WTC11 (cell line): Measurements from ENCODE around the gene SLC12A9. TPM values are rescaled to one million over a fixed set of nuclear protein-coding genes. Genes with fewer than 3 reads are reported as not detected.

Source experiments
- ATAC-seq: fragments of 200-7000 bp; cut with Tn5 transposase; 2 replicates; pipeline ENCODE4 v1.10.0; 2021; ENCODE audit warnings: mild to moderate bottlenecking, moderate library complexity
- CTCF ChIA-PET: fragments of 300-600 bp; sonication (Branson Sonifier 250); formaldehyde crosslinking; loops from one replicate; lab custom pipeline; 2021; ENCODE audit warnings: antibody characterized with exemption; lab: Charles Lee
- POLR2A ChIA-PET: fragments of 350-600 bp; sonication (Branson Sonifier 250); formaldehyde crosslinking; loops from one replicate; lab custom pipeline; 2021; ENCODE audit warnings: antibody characterized with exemption; lab: Charles Lee
- DNase-seq: peaks from one replicate; pipeline ENCODE4 v3.0.0; 2021; ENCODE audit warnings: low spot score
- H3K27ac Mint-ChIP-seq: 2 replicates; pipeline ENCODE4 v1.8.0; 2021; ENCODE audit warnings: mixed read lengths
- H3K27me3 Mint-ChIP-seq: 2 replicates; pipeline ENCODE4 v1.8.0; 2021; ENCODE audit warnings: low read depth, mild to moderate bottlenecking, moderate library complexity, mixed read lengths
- H3K36me3 Mint-ChIP-seq: 2 replicates; pipeline ENCODE4 v1.8.0; 2021; ENCODE audit warnings: mixed read lengths
- H3K4me1 Mint-ChIP-seq: 2 replicates; pipeline ENCODE4 v1.8.0; 2022; ENCODE audit warnings: mixed read lengths
- H3K4me3 Mint-ChIP-seq: 2 replicates; pipeline ENCODE4 v1.8.0; 2021; ENCODE audit warnings: mild to moderate bottlenecking, moderate library complexity, mixed read lengths
- H3K9me3 Mint-ChIP-seq: 2 replicates; pipeline ENCODE4 v1.8.0; 2021; ENCODE audit warnings: mixed read lengths
- ARID4B ChIP-seq: sonication (generic); formaldehyde crosslinking; IDR thresholded peaks from 2 replicates; pipeline ENCODE4 v1.8.0; 2023; ENCODE audit warnings: missing genetic modification reagents, mild to moderate bottlenecking, borderline replicate concordance
- CREB1 ChIP-seq: sonication (generic); formaldehyde crosslinking; IDR thresholded peaks from 2 replicates; pipeline ENCODE4 v1.8.0; 2023; ENCODE audit warnings: mild to moderate bottlenecking, missing genetic modification reagents
- ELF4 ChIP-seq: sonication (generic); formaldehyde crosslinking; IDR thresholded peaks from 2 replicates; pipeline ENCODE4 v1.8.1; 2022; ENCODE audit warnings: low read depth, mild to moderate bottlenecking, moderate library complexity, missing genetic modification reagents
- FOXK1 ChIP-seq: sonication (generic); formaldehyde crosslinking; IDR thresholded peaks from 2 replicates; pipeline ENCODE4 v1.8.0; 2022; ENCODE audit warnings: mild to moderate bottlenecking, moderate library complexity, missing genetic modification reagents
- FOXP1 ChIP-seq: sonication (generic); formaldehyde crosslinking; IDR thresholded peaks from 2 replicates; pipeline ENCODE4 v1.8.0; 2022; ENCODE audit warnings: missing genetic modification reagents, mild to moderate bottlenecking, moderate library complexity, borderline replicate concordance
- HMGA2 ChIP-seq: fragments of 250-450 bp; sonication (Bioruptor Pico); IDR thresholded peaks from 2 replicates; pipeline ENCODE4 v1.4.0; 2021; ENCODE audit warnings: mild to moderate bottlenecking, moderate library complexity
- MXD4 ChIP-seq: fragments of 250-450 bp; sonication (Bioruptor Pico); IDR thresholded peaks from 2 replicates; pipeline ENCODE4 v1.8.0; 2021; ENCODE audit warnings: mild to moderate bottlenecking, moderate library complexity, borderline replicate concordance
- MYBL2 ChIP-seq: sonication (generic); formaldehyde crosslinking; IDR thresholded peaks from 2 replicates; pipeline ENCODE4 v1.8.1; 2023; ENCODE audit warnings: mild to moderate bottlenecking, moderate library complexity, missing genetic modification reagents
- NFE2L1 ChIP-seq: sonication (generic); formaldehyde crosslinking; IDR thresholded peaks from 2 replicates; pipeline ENCODE4 v1.8.1; 2023; ENCODE audit warnings: missing genetic modification reagents
- NFYB ChIP-seq: sonication (generic); formaldehyde crosslinking; conservative IDR thresholded peaks from 2 replicates; pipeline ENCODE4 v1.8.0; 2022; ENCODE audit warnings: low read depth, missing genetic modification reagents
- OVOL2 ChIP-seq: fragments of 250-450 bp; sonication (Bioruptor Pico); IDR thresholded peaks from 2 replicates; pipeline ENCODE4 v1.9.0; 2021; ENCODE audit warnings: mild to moderate bottlenecking, borderline replicate concordance
- RELA ChIP-seq: sonication (generic); formaldehyde crosslinking; IDR thresholded peaks from 2 replicates; pipeline ENCODE4 v1.8.1; 2022; ENCODE audit warnings: missing genetic modification reagents, mild to moderate bottlenecking, borderline replicate concordance
- RORB ChIP-seq: fragments of 250-450 bp; sonication (Bioruptor Pico); IDR thresholded peaks from 2 replicates; pipeline ENCODE4 v1.9.0; 2021; ENCODE audit warnings: mild to moderate bottlenecking
- SP1 ChIP-seq: sonication (generic); formaldehyde crosslinking; conservative IDR thresholded peaks from 2 replicates; pipeline ENCODE4 v1.8.1; 2022; ENCODE audit warnings: missing genetic modification reagents
- TP53 ChIP-seq: sonication (generic); formaldehyde crosslinking; IDR thresholded peaks from 2 replicates; pipeline ENCODE4 v1.8.1; 2023; ENCODE audit warnings: mild to moderate bottlenecking, missing genetic modification reagents
- USF1 ChIP-seq: sonication (generic); formaldehyde crosslinking; IDR thresholded peaks from 2 replicates; pipeline ENCODE4 v1.8.0; 2022; ENCODE audit warnings: mild to moderate bottlenecking, missing genetic modification reagents
- ZBTB21 ChIP-seq: sonication (generic); formaldehyde crosslinking; IDR thresholded peaks from 2 replicates; pipeline ENCODE4 v1.8.1; 2023; ENCODE audit warnings: mild to moderate bottlenecking, missing genetic modification reagents, borderline replicate concordance
- ZNF232 ChIP-seq: sonication (generic); formaldehyde crosslinking; IDR thresholded peaks from 2 replicates; pipeline ENCODE4 v1.8.0; 2022; ENCODE audit warnings: mild to moderate bottlenecking, missing genetic modification reagents
- ZNF317 ChIP-seq: sonication (generic); formaldehyde crosslinking; IDR thresholded peaks from 2 replicates; pipeline ENCODE4 v1.8.1; 2023; ENCODE audit warnings: low read depth, mild to moderate bottlenecking, moderate library complexity, missing genetic modification reagents, borderline replicate concordance
- ZNF416 ChIP-seq: fragments of 250-450 bp; sonication (Bioruptor Pico); IDR thresholded peaks from 2 replicates; pipeline ENCODE4 v1.9.0; 2021; ENCODE audit warnings: mild to moderate bottlenecking, inconsistent platforms
- ZNF512 ChIP-seq: sonication (generic); formaldehyde crosslinking; IDR thresholded peaks from 2 replicates; pipeline ENCODE4 v1.8.1; 2022; ENCODE audit warnings: missing genetic modification reagents, borderline replicate concordance
- total RNA-seq: library from RNA; stranded (reverse); gene quantifications from 3 replicates; pipeline ENCODE4 v1.2.3, GENCODE V29; 2021

The SLC12A9 gene
- total RNA-seq, 1 experiment from 2014 or later: 39.3 TPM

GRCh38 chr7:100852048-100852872 lies at the start of gene SLC12A9 (continued):
- TF ChIP-seq SP1 (CRISPR knock-in tag) (peak; percentile 85), ZBTB21 (CRISPR knock-in tag) (no peak; the same call in 1 of the 2 replicates), ELF4 (CRISPR knock-in tag) (no peak), HMGA2 (CRISPR knock-in tag) (no peak), NFYB (peak; percentile 62), ZNF512 (CRISPR knock-in tag) (no peak), USF1 (CRISPR knock-in tag) (0 out of 2 replicates have a peak, but pooled peaks have one; percentile 42), RORB (CRISPR knock-in tag) (no peak)

GRCh38 chr7:100802951-100803350 lies 49.6 kb upstream of the SLC12A9 start:
- CTCF ChIA-PET: interaction anchor here (1.0 to 8.5 kb wide), 4 partner anchors 9 to 49 kb away, joined by 4 to 131 read pairs (median 50); partner anchors contain the start of genes EPHB4 and SLC12A9
- H3K4me3 Mint-ChIP-seq: no peak overlapping the region
- DNase-seq: no peak
- H3K27me3 Mint-ChIP-seq: no peaks in the 10 kb centered on the region
- H3K4me1 Mint-ChIP-seq: peaks cover 27% of the 10 kb centered on the region
- no peaks in the 10 kb centered on the region for H3K9me3 Mint-ChIP-seq
- no peak for ATAC-seq
- H3K27ac Mint-ChIP-seq: peak overlapping the region; percentile 23
- H3K36me3 Mint-ChIP-seq: peaks cover 47% of the 10 kb centered on the region
- POLR2A ChIA-PET: interaction anchor here (0.7 kb wide), 1 partner anchor 1347 kb away, joined by 3 read pairs; no protein-coding TSS in a partner anchor
- TF ChIP-seq ARID4B (CRISPR knock-in tag) (no peak), OVOL2 (no peak), ZNF416 (CRISPR knock-in tag) (no peak), TP53 (no peak)

GRCh38 chr7:100803398-100804161 lies 48.9 kb upstream of the SLC12A9 start:
- no peaks in the 10 kb centered on the region for H3K9me3 Mint-ChIP-seq
- peak; percentile 59 for DNase-seq
- H3K27ac Mint-ChIP-seq: peak overlapping the region; percentile 83
- CTCF ChIA-PET: interaction anchor here (1.0 to 8.5 kb wide), 6 partner anchors 9 to 98 kb away, joined by 4 to 131 read pairs (median 7); partner anchors contain the start of genes EPHB4, POP7 and SLC12A9
- H3K36me3 Mint-ChIP-seq: peaks cover 53% of the 10 kb centered on the region
- peaks cover 24% of the 10 kb centered on the region for H3K4me1 Mint-ChIP-seq
- ATAC-seq: peak; percentile 21
- no peaks in the 10 kb centered on the region for H3K27me3 Mint-ChIP-seq
- no peak overlapping the region for H3K4me3 Mint-ChIP-seq
- POLR2A ChIA-PET: interaction anchor here (0.6 to 1.0 kb wide), 5 partner anchors 44 to 1348 kb away, joined by 3 to 8 read pairs (median 3); partner anchors contain the start of gene SRRT
- TF ChIP-seq FOXP1 (CRISPR knock-in tag): no peak
- TF ChIP-seq NFE2L1: no peak
- TF ChIP-seq ZNF317: no peak
- TF ChIP-seq FOXK1 (CRISPR knock-in tag): no peak
- TF ChIP-seq CREB1 (CRISPR knock-in tag): no peak
- no peak for TF ChIP-seq MYBL2 (CRISPR knock-in tag)
- TF ChIP-seq RELA (CRISPR knock-in tag): no peak
- TF ChIP-seq MXD4 (CRISPR knock-in tag): no peak
- TF ChIP-seq ZNF232 (CRISPR knock-in tag): no peak
- no peak for TF ChIP-seq ARID4B (CRISPR knock-in tag)
